ENCODE data around the gene SPATS2. TPM values are rescaled to one million over a fixed set of nuclear protein-coding genes. Genes with fewer than 3 reads are reported as not detected.
A peak's percentile ranks its signal among the peaks of the same experiment; 100 is the strongest.

The SPATS2 gene
- total and polyA plus RNA-seq, 3 donors from 2014 or later = 47.1 to 67.5 (median 65.0) TPM

- intact Hi-C loops (cut with DNase I; ENCODE audit: low total_unique reads) = no loop called here
- peaks cover 18% of the 10 kb centered on the region for H3K4me1 ChIP-seq
- no peaks in the 10 kb centered on the region for H3K9me3 ChIP-seq
- H3K36me3 ChIP-seq (ENCODE audit: low read depth, missing control alignments) = no peaks in the 10 kb centered on the region
- peak overlapping the region; percentile 91 to 95 for H3K4me3 ChIP-seq
- peak; percentile 94 for DNase-seq
- no peak for TF ChIP-seq POLR2A (IDR thresholded peaks at IDR 0.05)
- TF ChIP-seq, protein P1, sequence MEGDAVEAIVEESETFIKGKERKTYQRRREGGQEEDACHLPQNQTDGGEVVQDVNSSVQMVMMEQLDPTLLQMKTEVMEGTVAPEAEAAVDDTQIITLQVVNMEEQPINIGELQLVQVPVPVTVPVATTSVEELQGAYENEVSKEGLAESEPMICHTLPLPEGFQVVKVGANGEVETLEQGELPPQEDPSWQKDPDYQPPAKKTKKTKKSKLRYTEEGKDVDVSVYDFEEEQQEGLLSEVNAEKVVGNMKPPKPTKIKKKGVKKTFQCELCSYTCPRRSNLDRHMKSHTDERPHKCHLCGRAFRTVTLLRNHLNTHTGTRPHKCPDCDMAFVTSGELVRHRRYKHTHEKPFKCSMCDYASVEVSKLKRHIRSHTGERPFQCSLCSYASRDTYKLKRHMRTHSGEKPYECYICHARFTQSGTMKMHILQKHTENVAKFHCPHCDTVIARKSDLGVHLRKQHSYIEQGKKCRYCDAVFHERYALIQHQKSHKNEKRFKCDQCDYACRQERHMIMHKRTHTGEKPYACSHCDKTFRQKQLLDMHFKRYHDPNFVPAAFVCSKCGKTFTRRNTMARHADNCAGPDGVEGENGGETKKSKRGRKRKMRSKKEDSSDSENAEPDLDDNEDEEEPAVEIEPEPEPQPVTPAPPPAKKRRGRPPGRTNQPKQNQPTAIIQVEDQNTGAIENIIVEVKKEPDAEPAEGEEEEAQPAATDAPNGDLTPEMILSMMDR (IDR thresholded peaks at IDR 0.05) = peak; percentile 13 to 33 (median 32)
- no peaks in the 10 kb centered on the region for H3K27me3 ChIP-seq
- H3K27ac ChIP-seq = peak overlapping the region; percentile 98 to 99
- 0 to 1% methylated on average over 55 to 56 of the region's 97 CpGs for WGBS, 2 donors
Measured at GRCh38 chr12:49366652-49367380, 446 bp upstream of the SPATS2 start.

GRCh38 chr12:49368240-49368600 lies 958 bp downstream of the SPATS2 start:
- H3K9me3 ChIP-seq = no peaks in the 10 kb centered on the region
- H3K4me1 ChIP-seq = peaks cover 18% of the 10 kb centered on the region
- intact Hi-C loops (cut with DNase I; ENCODE audit: low total_unique reads) = no loop called here
- no peaks in the 10 kb centered on the region for H3K36me3 ChIP-seq (ENCODE audit: low read depth, missing control alignments)
- peak overlapping the region; percentile 98 to 99 for H3K27ac ChIP-seq
- DNase-seq = no peak
- TF ChIP-seq, protein P1 (IDR thresholded peaks at IDR 0.05) = no peak
- no peak for TF ChIP-seq POLR2A (IDR thresholded peaks at IDR 0.05)
- H3K4me3 ChIP-seq = peak overlapping the region in 1 of 2 donors; percentile 91
- WGBS, 2 donors = 4 to 5% methylated on average over 3 of the region's 3 CpGs
- no peaks in the 10 kb centered on the region for H3K27me3 ChIP-seq

DNA sequence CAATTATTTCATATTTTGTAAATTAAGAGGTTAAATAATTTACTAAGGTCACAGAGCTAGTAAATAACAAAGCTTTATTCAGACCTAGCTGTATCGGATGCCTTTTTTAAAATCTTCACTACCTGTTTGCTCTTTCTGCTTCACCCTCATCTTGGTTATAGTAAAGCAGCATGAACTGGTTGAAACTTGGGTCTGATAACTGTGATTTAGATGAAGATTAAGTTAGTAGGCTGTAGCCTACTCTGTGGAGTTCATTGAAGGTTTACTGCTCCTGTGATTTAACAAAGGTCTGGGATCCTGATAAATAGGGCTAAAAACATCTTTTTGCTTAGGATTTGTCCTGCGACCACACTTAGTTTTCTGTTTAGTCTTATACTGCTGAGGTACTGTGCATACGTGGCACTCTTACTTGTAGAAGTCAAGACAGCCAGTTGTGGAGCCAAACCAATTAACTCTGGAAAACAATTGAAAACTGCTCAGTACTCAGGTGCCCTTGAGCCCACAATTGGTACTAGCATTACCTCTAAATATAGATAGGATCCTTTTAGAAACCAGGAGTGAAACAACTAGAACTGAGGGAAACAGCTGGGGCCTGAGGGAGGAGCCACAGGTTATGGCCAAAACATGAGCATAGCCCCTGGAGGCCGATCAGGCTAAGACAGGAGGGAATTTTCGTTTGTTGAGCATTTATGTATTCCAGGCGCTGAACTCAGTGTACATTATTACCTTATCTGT lies 2.3 kb downstream of the SPATS2 start:
- no peak overlapping the region for H3K4me3 ChIP-seq
- intact Hi-C loops (cut with DNase I; ENCODE audit: low total_unique reads) = no loop called here
- no peaks in the 10 kb centered on the region for H3K9me3 ChIP-seq
- no peak for TF ChIP-seq POLR2A (IDR thresholded peaks at IDR 0.05)
- TF ChIP-seq, protein P1 (IDR thresholded peaks at IDR 0.05) = peak in 2 of 3 experiments; percentile 24 to 32
- WGBS, 2 donors = 33 to 41% methylated on average over 6 of the region's 6 CpGs
- H3K36me3 ChIP-seq (ENCODE audit: low read depth, missing control alignments) = no peaks in the 10 kb centered on the region
- DNase-seq = peak; percentile 39
- H3K4me1 ChIP-seq = peaks cover 16% of the 10 kb centered on the region
- peak overlapping the region in 1 of 2 donors; percentile 7 for H3K27ac ChIP-seq
- H3K27me3 ChIP-seq = no peaks in the 10 kb centered on the region

DNA sequence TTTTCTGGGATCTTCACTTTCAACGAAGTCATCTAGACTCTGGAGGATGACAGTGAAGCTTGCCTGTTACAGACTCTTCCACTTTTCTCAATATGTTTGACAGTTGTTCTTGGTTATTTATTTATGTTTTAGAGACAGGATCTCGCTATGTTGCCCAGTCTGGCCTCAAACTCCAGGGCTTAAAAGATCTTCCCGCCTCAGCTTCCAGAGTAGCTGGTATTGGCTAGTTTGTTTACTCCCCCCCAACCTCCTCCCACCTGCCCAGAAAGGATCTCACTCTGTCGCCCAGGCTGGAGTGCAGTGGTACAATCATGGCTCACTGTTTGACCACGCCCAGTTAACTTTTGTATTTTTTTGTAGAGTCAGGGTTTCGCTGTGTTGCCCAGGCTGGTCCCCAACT lies 3.3 kb downstream of the SPATS2 start:
- 89 to 90% methylated on average over 6 of the region's 6 CpGs for WGBS, 2 donors
- H3K4me1 ChIP-seq = peaks cover 15% of the 10 kb centered on the region
- H3K27me3 ChIP-seq = no peaks in the 10 kb centered on the region
- TF ChIP-seq, protein P1 (IDR thresholded peaks at IDR 0.05) = no peak
- no peak for TF ChIP-seq POLR2A (IDR thresholded peaks at IDR 0.05)
- no peaks in the 10 kb centered on the region for H3K36me3 ChIP-seq (ENCODE audit: low read depth, missing control alignments)
- DNase-seq = no peak
- intact Hi-C loops (cut with DNase I; ENCODE audit: low total_unique reads) = no loop called here
- no peak overlapping the region for H3K27ac ChIP-seq
- no peaks in the 10 kb centered on the region for H3K9me3 ChIP-seq
- H3K4me3 ChIP-seq = no peak overlapping the region

Measured in testis (tissue), 3 donors.